GM21717 (cell line): ENCODE data around the gene RUNX3.

Experiments used
- ATAC-seq: cut with Tn5 transposase; IDR thresholded peaks from one replicate; pipeline ENCODE4 v1.9.1; 2021; ENCODE audit warnings: mild to moderate bottlenecking, moderate library complexity; ENCODE audit not compliant: unreplicated experiment

Gene RUNX3

DNA sequence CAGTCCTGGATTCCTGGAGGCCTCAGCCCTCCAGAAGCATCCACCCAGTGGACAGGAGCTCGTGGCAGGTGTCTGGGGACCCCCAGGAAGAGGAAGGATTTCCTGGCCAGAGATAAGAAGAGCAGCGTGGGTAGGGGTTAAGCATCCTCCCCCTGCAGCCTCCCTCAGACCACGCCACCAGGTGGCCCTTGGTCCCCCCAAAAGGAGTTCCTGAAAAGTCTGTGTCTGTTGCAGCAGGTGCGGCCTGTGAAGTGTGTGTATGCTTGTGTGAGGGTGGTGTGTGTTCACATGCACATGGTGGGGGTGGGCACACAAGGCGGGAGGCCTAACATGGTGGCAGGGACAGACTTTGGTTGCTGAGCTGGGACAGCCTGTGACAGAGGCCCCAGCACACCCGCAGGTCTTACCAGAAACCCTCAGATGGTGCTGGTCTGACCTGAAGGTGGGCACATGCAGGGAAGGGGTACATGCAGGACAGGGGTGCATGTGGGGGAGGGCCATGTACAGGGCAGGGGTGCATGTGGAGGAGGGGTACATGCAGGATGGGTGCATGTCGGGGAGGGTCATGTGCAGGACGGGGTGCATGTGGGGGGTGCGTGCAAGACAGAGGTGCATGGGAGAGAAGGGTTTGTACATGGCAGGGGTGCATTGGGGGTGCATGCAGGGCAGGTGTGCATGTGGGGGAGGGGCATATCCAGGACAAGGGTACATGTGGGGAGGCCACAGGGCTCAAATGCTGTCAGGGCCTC, 18.2 kb upstream of the RUNX3 start:
- ATAC-seq: no peak

DNA sequence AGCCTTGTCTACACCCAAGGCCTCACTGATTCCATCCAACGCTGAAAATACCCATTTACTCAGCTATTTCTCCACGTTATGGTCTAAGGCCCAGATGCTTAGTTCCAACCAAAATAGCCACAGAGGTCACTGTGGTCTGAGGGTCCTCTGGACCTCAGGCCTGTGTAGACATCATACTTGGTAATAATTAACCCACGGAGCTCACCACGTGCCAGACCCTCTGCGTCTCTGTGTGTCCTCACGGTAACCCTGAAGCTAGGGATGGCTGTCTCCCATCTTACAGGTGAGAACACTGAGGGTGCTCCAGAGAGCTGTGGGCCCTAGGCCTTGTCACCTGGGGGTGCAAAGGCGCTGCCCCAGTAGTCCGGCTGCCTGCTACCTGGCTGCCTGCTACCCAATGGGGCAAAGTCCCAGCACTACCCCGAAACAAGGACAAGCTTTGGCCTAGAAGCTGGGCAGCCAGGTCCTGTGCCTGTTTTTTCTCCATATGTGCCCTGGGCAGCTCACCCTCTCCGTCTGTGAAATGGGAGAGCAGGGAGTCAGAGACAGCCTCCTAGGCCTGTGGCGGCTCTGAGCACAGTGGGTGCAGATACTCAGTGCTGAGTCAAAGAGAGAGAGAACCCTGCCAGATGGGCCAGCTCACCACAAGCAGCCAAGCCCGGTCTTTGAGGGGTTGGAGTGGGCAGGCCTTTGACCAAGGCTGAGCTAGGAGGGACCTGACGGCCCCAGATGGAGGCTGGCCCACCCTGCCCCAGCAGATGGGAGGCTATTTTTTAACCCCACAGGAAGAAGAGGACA, 17.0 kb upstream of the RUNX3 start:
- ATAC-seq: peak; percentile 78

GRCh38 chr1:24945354-24946326, 15.6 kb upstream of the RUNX3 start:
- ATAC-seq: no peak

DNA sequence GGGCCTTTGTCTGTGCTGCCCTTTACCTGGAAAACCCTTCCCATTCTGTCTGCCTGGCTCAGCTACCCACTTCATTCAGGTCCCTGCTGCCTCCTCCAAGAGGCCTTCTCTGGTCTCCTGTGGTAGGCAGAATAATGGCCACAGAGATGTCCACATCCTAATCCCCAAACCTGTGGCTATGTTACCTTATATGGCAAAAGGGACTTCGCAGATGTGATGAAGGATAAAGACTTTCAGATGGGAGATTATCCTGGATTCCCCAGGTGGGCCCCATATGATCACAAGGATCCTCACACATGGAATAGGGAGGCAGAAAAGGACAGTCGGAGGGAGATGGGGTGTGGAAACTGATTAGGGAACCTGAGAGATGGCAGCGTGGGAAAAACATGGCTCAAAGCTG, 14.2 kb upstream of the RUNX3 start:
- ATAC-seq: no peak

DNA sequence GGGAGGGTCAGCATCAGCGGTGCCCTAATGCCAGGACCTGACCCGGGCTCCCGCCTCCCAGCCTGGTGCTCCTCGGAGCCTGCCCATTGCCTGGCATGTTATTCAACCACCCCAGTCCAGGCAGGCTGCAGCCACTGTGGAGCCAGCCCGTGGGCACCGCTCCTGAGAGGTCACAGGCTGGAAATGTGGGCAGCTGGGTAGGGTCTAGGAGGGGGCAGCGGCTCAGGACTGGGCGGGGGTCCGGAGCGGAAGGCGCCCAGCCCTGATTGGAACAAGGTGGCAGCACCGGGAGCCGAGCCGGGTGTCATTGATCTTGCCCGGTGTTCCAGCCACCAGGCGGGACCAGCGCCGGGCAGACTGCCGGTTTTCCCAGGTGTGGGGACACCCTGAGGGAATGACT, 12.7 kb upstream of the RUNX3 start:
- ATAC-seq: no peak

DNA sequence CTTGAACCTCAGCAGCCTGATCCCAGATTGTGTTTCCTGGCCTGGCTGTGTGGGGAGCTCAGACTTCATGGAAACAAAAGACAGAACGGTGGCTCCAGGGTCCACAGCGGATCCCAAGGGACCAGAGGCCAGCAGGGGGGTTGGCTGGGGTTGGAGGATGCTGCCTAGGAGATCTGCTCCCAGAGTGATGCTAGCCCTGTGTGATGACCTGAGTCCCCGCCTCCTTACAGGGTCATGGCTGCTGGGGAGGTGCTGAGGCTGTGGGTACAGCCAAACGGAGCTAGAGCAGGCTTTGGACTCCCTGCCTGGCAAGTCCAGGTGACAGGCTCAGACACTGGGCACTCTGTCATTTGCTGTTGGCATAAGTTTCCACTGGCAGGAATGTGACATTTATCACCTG, 11.5 kb upstream of the RUNX3 start:
- ATAC-seq: no peak

- no peak for ATAC-seq
Observed at GRCh38 chr1:24940231-24940630, 10.2 kb upstream of the RUNX3 start.

DNA sequence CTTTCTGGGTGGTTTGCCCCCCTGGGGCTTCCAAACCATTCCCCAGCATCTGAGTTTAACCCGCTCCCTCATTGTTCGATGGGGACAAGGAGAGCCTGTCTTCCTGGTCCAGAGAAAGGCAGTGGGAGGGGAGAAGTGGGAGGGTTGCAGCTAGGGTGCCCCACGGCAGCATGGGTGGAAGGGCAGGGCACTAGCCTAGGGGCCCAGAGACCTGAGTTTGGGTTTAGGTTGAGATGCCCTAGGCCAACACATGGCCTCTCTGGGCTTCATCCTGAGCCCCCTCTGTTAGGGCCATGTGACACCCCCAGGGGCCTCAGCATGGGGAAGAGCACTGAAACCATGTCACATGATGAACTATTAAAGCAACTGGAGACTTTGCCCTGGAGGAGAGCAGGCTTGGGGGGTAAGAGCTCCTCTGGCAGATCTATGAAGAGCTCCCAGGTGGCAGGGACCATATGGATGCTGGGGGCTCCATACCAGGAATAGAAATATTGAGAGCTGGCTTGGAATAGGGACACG, 9.7 kb upstream of the RUNX3 start:
- no peak for ATAC-seq

- no peak for ATAC-seq
Observed at GRCh38 chr1:24939040-24939674, 9.1 kb upstream of the RUNX3 start.

DNA sequence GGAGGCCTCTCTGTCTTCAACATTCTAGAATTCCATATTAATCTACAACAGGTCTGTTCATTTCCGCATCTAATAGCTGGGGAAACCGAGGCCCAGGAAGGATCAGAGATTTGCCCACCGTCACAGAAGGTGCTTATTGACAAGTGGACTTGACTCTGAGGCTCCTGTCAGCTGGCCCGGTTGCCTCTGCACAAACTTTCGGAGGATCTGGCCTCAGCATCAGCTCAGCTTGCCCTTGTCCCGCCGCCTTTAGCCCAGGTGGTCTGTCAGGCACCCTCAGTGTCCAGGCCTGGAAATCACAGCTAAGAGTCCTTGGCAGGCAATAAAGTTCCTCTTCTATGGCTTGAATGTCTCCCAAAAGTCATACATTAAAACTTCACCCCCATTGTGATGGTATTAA, 8.2 kb upstream of the RUNX3 start:
- no peak for ATAC-seq

DNA sequence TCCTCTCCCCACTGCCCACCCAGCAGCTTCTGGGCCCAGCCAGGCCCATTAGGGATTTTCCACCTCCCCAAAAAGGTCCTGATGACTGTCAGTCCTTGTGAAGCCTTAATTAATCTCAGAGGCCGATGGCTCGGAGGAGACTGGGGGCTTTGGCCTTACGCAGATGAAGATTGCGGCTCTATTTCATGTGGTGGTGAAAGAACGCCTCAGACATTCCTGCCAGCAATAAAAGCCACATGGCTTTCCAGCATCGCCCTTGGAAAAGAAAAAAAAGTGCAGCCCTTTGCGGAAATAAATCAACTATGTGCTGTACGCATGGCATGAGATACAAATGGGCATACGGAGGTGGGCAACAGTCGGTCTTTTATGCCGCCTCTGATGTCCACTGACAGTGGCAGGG, 6.6 kb upstream of the RUNX3 start:
- no peak for ATAC-seq

- no peak for ATAC-seq
Observed at GRCh38 chr1:24935615-24936484, 5.8 kb upstream of the RUNX3 start.

DNA sequence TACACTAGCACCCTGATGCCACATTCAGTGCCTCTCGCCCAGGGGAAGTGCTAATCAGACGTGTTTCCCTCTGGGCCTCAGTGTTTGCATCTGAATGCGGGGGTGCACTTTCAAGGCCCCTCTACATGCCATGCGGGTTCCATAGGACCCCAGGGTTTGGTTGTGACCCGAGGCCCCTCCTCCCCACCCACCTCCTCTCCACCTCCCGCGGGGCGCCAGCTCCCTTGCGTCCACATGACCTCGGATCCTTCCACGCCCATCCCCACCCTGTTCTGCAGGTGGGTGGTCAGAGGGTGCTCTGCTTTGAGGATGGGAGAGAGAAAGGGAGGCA, 5.1 kb upstream of the RUNX3 start:
- ATAC-seq: no peak

DNA sequence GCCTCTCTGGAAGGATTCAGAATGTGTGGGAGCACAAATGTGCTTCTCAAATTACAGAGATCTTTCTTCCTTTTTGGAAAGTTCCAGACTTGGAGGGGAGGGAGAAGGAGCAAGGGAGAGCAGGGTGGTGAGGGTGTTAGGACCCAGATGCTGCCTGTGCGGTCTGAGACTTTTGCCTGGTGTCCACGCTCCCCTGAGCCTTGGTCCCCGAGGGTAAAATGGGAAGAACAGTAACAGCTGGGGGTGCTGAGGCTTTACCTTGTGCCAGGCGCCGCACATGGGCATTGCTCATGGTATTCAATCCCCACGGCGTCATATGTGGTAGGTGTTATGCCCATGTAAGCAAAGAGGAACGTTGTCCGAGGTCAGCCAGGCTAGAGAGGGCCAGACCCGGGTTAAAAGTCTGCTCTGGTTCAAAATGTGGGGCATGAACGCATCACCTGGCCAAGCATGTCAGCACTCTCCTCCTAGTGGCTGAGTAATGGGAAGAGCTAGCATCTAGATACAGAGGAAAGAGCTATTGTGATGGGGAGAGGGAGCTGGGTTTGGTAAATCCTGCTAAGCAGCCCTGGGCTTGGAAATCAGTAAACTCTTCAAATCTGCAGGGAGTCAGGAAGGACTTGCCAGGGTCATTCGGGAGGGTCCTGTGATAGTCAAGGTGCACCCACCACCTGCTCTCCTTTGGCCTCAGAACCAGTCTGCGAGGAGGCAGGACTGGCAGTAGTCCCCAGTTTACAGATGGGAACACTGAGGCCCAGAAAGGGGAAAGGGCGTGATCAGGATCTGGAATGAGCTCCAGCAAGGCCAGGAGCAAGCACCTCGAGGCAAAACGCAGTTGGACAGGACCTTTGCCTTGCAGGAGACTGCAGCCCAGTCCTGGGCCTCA, 4.5 kb upstream of the RUNX3 start:
- ATAC-seq: no peak

- ATAC-seq: no peak
Observed at GRCh38 chr1:24933468-24933867, 3.4 kb upstream of the RUNX3 start.

DNA sequence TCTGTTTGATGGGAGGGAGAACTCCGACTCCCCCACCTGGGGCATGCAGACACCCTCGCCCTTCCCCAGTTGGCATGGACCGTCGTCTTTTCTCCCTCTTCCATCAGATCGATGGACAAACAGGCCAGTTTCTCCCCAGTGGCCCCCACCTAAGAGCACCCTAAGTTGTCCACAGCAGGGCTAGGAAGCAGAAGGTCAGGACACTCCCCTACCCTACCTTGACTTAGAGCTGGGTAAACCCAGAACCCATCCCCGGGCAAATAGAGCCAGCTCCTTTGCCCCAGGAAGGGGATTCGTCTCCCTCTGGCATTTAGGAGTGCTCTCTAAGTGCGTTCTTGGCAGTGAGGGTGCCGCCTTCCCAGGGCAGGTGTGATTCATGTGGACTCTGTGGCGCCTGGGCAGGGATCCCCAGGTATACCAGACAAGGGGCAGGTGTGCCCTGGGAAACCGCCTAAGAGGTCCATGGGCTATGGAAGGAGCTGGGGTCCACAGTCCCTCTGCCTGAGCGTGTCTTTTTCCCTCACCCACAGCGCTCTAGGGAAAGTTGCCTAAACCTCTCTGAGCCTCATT, 2.7 kb upstream of the RUNX3 start:
- no peak for ATAC-seq

- no peak for ATAC-seq
Observed at GRCh38 chr1:24932284-24932683, 2.2 kb upstream of the RUNX3 start.

DNA sequence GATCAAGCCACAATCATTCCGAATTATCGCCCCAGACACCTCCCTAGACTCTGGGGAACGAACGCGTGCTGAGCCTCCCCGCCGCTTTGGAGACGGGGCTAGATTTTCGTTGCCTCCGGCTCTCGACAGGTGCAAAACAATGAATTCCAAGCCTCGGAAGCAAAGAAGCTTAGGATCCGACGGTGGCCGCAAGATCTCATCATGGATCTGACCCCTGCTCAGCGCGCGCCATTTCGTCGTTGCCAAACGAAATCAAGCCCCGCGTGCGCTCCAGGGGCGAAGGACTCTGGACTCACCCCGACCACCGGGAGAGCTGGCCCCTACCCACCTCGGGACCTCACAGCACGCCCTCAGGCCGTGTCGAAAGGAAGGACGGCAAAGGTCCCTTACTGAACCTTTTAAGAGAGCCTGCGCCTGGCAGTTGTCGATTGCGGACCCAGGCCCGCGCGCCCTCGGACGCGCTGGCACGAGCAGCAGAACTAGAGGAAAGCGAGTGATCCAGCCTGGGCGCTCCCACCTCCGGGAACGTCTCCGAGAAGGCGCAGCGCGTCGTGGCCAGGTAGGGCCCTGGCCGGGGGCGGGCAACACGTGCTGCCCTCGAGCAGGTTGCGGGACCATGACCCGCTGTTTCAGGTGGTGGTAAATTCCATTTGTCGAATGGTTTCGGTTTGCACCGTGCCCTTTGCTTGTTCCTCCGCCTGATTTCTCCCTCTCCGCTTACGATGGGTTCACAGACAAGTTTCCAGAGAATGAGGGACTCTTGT, 1.6 kb upstream of the RUNX3 start:
- no peak for ATAC-seq
